ENCODE results near the gene EXTL1.

The EXTL1 gene

DNA sequence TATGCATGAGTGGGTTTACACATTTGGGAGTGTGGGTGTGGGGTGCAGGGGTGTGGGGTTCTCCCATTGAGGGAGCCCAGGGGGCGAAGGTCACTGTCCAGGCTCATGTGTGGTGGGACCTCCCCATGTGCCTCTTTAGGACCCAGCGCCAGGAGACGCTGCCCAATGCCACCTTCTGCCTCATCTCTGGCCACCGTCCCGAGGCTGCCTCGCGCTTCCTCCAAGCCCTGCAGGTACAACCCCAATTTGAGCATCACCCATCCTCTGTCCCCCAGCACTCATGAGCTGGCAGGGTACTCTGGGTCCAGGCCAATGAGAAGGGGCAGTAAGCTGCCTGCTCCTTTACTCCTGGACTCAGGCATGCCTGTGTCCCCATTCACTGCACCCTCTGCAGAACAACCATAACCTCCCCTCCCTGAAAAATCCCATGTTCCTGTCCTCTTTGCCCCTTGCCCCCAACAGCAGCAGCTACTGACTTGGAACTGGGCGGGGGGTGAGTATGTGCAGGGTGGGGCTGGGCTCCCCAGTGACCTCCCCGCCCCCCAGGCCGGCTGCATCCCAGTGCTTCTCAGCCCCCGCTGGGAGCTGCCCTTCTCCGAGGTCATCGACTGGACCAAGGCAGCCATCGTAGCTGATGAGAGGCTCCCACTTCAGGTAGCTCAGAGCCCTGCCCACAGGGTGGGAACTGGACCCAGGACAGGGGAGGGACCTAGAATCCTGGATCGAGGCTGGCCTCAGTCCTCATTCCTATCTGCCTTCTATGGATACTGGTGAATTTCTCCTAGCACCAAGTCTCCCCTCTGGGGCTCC lies 7.7 kb downstream of the EXTL1 start:
- TF ChIP-seq CTCF (IDR thresholded peaks at IDR 0.05; ENCODE audit: low read depth, low read length): no peak
- no peak for DNase-seq (ENCODE audit: low read depth in 2 of 2)
- H3K4me3 ChIP-seq (replicated peaks in 1 of 2; ENCODE audit: low read depth in 2 of 2, low read length in 2 of 2): no peak overlapping the region

- peak in 1 of 2 donors; percentile 21 for DNase-seq (ENCODE audit: low read depth in 2 of 2)
- no peak overlapping the region for H3K4me3 ChIP-seq (replicated peaks in 1 of 2; ENCODE audit: low read depth in 2 of 2, low read length in 2 of 2)
- TF ChIP-seq CTCF (IDR thresholded peaks at IDR 0.05; ENCODE audit: low read depth, low read length): peak; percentile 1
These were observed 8.4 kb downstream of the EXTL1 start for GRCh38 chr1:26029864-26030481.

GRCh38 chr1:26031196-26031595 lies 9.6 kb downstream of the EXTL1 start:
- TF ChIP-seq CTCF (IDR thresholded peaks at IDR 0.05; ENCODE audit: low read depth, low read length): no peak
- no peak for DNase-seq (ENCODE audit: low read depth in 2 of 2)
- no peak overlapping the region for H3K4me3 ChIP-seq (replicated peaks in 1 of 2; ENCODE audit: low read depth in 2 of 2, low read length in 2 of 2)

DNA sequence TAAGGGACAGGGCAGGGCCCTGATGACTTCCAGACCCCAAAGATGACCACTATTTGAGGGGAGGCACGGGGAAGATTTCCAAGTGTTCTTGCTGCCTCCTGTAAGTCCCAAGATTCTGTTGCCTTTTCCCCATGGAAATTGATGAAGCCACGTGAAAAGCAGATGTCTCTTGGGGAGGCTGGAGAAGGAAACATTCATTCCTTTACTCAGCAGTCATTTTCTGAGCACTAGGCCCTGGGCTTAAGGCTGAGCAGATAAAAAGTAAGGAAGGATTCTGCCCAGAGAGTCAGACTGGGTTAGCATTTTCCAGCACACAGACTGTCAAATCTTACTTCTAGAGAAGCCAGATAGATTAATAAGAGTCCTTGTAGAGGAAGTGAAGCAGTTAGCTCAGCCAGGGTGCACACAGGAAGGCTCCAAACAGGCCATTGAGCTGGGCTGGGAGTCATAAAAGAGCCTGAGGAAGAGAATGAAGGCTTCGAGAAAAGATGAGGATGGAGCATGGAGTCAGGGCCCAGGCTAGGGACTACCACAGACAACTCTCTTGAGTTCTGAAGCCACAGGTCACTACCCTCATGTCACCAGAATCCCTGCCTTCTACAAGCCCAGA lies 10.1 kb downstream of the EXTL1 start:
- peak in 1 of 2 donors; percentile 37 for DNase-seq (ENCODE audit: low read depth in 2 of 2)
- no peak for TF ChIP-seq CTCF (IDR thresholded peaks at IDR 0.05; ENCODE audit: low read depth, low read length)
- H3K4me3 ChIP-seq (replicated peaks in 1 of 2; ENCODE audit: low read depth in 2 of 2, low read length in 2 of 2): no peak overlapping the region

DNA sequence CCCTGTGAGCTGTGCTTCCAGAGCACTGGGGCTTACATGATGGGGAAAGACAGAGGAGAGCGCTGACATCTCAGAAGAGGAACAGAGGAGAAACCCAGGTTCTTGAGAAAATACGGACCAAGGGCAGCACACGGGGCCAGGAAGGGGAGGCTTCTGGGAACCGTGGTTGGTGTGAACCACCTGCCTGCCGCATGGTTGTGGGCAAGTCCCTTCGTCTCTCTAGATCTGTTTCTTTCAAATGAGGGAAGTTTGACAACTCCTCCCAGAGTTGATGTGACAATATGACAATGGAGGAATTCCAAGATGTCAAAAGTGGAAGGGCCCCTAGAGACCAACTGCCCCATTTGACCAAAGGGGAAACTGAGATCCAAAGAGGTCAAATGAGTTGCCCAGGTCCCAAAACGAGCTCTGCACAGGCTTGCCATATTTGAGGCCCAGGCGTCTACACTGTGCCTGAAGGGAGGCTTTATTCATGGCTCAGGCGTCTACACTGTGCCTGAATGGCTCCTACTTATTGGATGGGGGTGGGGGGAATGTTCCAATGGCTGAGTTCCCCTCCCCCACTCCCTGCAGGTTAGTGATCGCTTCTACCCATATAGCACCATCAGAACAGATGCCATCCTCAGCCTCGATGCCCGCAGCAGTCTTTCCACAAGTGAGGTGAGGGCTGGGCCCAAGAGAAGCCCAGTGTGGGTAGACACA lies 11.2 kb downstream of the EXTL1 start:
- no peak for DNase-seq (ENCODE audit: low read depth in 2 of 2)
- TF ChIP-seq CTCF (IDR thresholded peaks at IDR 0.05; ENCODE audit: low read depth, low read length): no peak
- H3K4me3 ChIP-seq (replicated peaks in 1 of 2; ENCODE audit: low read depth in 2 of 2, low read length in 2 of 2): no peak overlapping the region

- TF ChIP-seq CTCF (IDR thresholded peaks at IDR 0.05; ENCODE audit: low read depth, low read length): no peak
- peak overlapping the region; percentile 77 to 85 for H3K4me3 ChIP-seq (replicated peaks in 1 of 2; ENCODE audit: low read depth in 2 of 2, low read length in 2 of 2)
- no peak for DNase-seq (ENCODE audit: low read depth in 2 of 2)
These were observed 13.1 kb downstream of the EXTL1 start for GRCh38 chr1:26034504-26035202.

Data from cardiac fibroblast (primary cell).